Loucy (cell line): Measurements from ENCODE around the gene PRAF2.

Experiments
- H2AFZ ChIP-seq: fragments of 200-600 bp; sonication (generic); 2 replicates; pipeline ENCODE4 v1.6.0; 2016; ENCODE audit warnings: antibody characterized with exemption, mild to moderate bottlenecking, low read length, moderate library complexity
- H3F3A ChIP-seq: fragments of 200-600 bp; 2 replicates; pipeline ENCODE4 v1.6.0; 2016; ENCODE audit warnings: antibody characterized with exemption, low read depth, mild to moderate bottlenecking
- H3K27me3 ChIP-seq: fragments of 200-600 bp; sonication (generic); 2 replicates; pipeline ENCODE4 v1.6.1; 2014; ENCODE audit warnings: low read length, mild to moderate bottlenecking; ENCODE audit not compliant: insufficient read depth, poor library complexity, severe bottlenecking
- H3K36me3 ChIP-seq: fragments of 200-600 bp; sonication (generic); 2 replicates; pipeline ENCODE4 v1.6.1; 2016; ENCODE audit warnings: low read length; ENCODE audit not compliant: insufficient read depth
- H3K4me1 ChIP-seq: fragments of 200-600 bp; sonication (generic); 2 replicates; pipeline ENCODE4 v1.5.1; 2014; ENCODE audit warnings: low read length, mild to moderate bottlenecking; ENCODE audit not compliant: insufficient read depth, poor library complexity, severe bottlenecking
- H3K4me2 ChIP-seq: fragments of 200-600 bp; sonication (generic); 2 replicates; pipeline ENCODE4 v1.6.0; 2014; ENCODE audit warnings: antibody characterized with exemption, low read length, low read depth, mild to moderate bottlenecking; ENCODE audit not compliant: poor library complexity, severe bottlenecking
- H3K4me3 ChIP-seq: fragments of 200-600 bp; sonication (generic); 2 replicates; pipeline ENCODE4 v1.5.1; 2014; ENCODE audit warnings: low read length, mild to moderate bottlenecking, mixed read lengths; ENCODE audit not compliant: poor library complexity, severe bottlenecking
- H3K79me2 ChIP-seq: fragments of 200-600 bp; sonication (generic); 2 replicates; pipeline ENCODE4 v1.6.1; 2014; ENCODE audit warnings: low read length; ENCODE audit not compliant: insufficient read depth
- H3K9ac ChIP-seq: fragments of 200-600 bp; sonication (generic); 2 replicates; pipeline ENCODE4 v1.6.0; 2014; ENCODE audit warnings: mild to moderate bottlenecking, low read depth, low read length, moderate library complexity; ENCODE audit not compliant: poor library complexity, severe bottlenecking
- H3K9me2 ChIP-seq: fragments of 200-600 bp; sonication (generic); replicated peaks from 2 replicates; pipeline ENCODE4 v1.6.1; 2016; ENCODE audit warnings: low read depth, low read length, mixed read lengths
- H3K9me3 ChIP-seq: fragments of 200-600 bp; sonication (generic); 2 replicates; pipeline ENCODE4 v1.6.1; 2014; ENCODE audit warnings: mild to moderate bottlenecking, antibody characterized with exemption, low read length, low read depth; ENCODE audit not compliant: insufficient read depth
- H4K20me1 ChIP-seq: fragments of 200-600 bp; sonication (generic); 2 replicates; pipeline ENCODE4 v1.6.0; 2014; ENCODE audit warnings: antibody characterized with exemption, low read length, mild to moderate bottlenecking; ENCODE audit not compliant: insufficient read depth, poor library complexity, severe bottlenecking
- CTCF ChIP-seq: fragments of 200-600 bp; sonication (generic); conservative IDR thresholded peaks from 2 replicates; pipeline ENCODE4 v1.5.1; 2014; ENCODE audit warnings: mild to moderate bottlenecking, antibody characterized with exemption, low read length
- EZH2phosphoT487 ChIP-seq: fragments of 200-600 bp; IDR thresholded peaks from 2 replicates; pipeline ENCODE4 v1.6.1; 2018; ENCODE audit warnings: antibody characterized with exemption, mild to moderate bottlenecking, moderate library complexity, borderline replicate concordance

Gene PRAF2

GRCh38 chrX:49041744-49042580 lies 31.8 kb downstream of the PRAF2 start:
- no peaks in the 10 kb centered on the region for H3K9me2 ChIP-seq
- no peaks in the 10 kb centered on the region for H3K27me3 ChIP-seq
- no peak overlapping the region for H2AFZ ChIP-seq
- peaks cover 25% of the 10 kb centered on the region for H3K4me1 ChIP-seq
- TF ChIP-seq EZH2phosphoT487 = no peak
- no peak for TF ChIP-seq CTCF
- peak overlapping the region; percentile 81 for H3K4me3 ChIP-seq
- H3K9me3 ChIP-seq = no peaks in the 10 kb centered on the region
- H3K9ac ChIP-seq = peak overlapping the region; percentile 82
- H3K36me3 ChIP-seq = no peaks in the 10 kb centered on the region
- H3K79me2 ChIP-seq = 0 out of 2 replicates have a peak, but pooled peaks cover 9% of the 10 kb centered on the region
- H3K4me2 ChIP-seq = peak overlapping the region; percentile 75
- H3F3A ChIP-seq = no peaks in the 10 kb centered on the region
- no peaks in the 10 kb centered on the region for H4K20me1 ChIP-seq

GRCh38 chrX:49040376-49040955 lies 33.3 kb downstream of the PRAF2 start:
- H3K9ac ChIP-seq = no peak overlapping the region
- H3K27me3 ChIP-seq = no peaks in the 10 kb centered on the region
- H3K36me3 ChIP-seq = no peaks in the 10 kb centered on the region
- H3K79me2 ChIP-seq = 0 out of 2 replicates have a peak, but pooled peaks cover 9% of the 10 kb centered on the region
- no peak overlapping the region for H2AFZ ChIP-seq
- no peak overlapping the region for H3K4me3 ChIP-seq
- H3K4me1 ChIP-seq = peaks cover 25% of the 10 kb centered on the region
- no peaks in the 10 kb centered on the region for H3F3A ChIP-seq
- H3K9me3 ChIP-seq = no peaks in the 10 kb centered on the region
- no peaks in the 10 kb centered on the region for H4K20me1 ChIP-seq
- TF ChIP-seq EZH2phosphoT487 (no peak), CTCF (no peak)
- H3K4me2 ChIP-seq = peak overlapping the region; percentile 88
- no peaks in the 10 kb centered on the region for H3K9me2 ChIP-seq

- no peak overlapping the region for H2AFZ ChIP-seq
- peak overlapping the region; percentile 54 for H3K4me3 ChIP-seq
- H3K36me3 ChIP-seq = no peaks in the 10 kb centered on the region
- 0 out of 2 replicates have a peak, but pooled peaks cover 9% of the 10 kb centered on the region for H3K79me2 ChIP-seq
- H3K9me3 ChIP-seq = no peaks in the 10 kb centered on the region
- TF ChIP-seq EZH2phosphoT487 (no peak), CTCF (no peak)
- peak overlapping the region; percentile 58 for H3K9ac ChIP-seq
- no peaks in the 10 kb centered on the region for H3F3A ChIP-seq
- no peaks in the 10 kb centered on the region for H4K20me1 ChIP-seq
- no peaks in the 10 kb centered on the region for H3K27me3 ChIP-seq
- peaks cover 25% of the 10 kb centered on the region for H3K4me1 ChIP-seq
- peak overlapping the region; percentile 88 for H3K4me2 ChIP-seq
- H3K9me2 ChIP-seq = no peaks in the 10 kb centered on the region
These were observed 34.0 kb downstream of the PRAF2 start for GRCh38 chrX:49039598-49040375.
